ENCODE results near the gene GIT1. TPM values are rescaled to one million over a fixed set of nuclear protein-coding genes. Genes with fewer than 3 reads are reported as not detected.

The GIT1 gene
- total and polyA plus RNA-seq, 2 of the 13 experiments (the other 11 are each of a cell fraction or from before 2014, with no cell fraction given) = 14.2 to 30.8 TPM

- TF ChIP-seq ZNF639 (CRISPR knock-in tag; conservative IDR thresholded peaks at IDR 0.05) = peak; percentile 78; the same call in 1 of the 2 replicates
- no peak for TF ChIP-seq SIX1 (CRISPR knock-in tag; IDR thresholded peaks at IDR 0.05; ENCODE audit: borderline replicate concordance)
- peak; percentile 42; the same call in 1 of the 2 replicates for TF ChIP-seq TFAP4 (IDR thresholded peaks at IDR 0.05; ENCODE audit: borderline replicate concordance, low read depth)
- TF ChIP-seq ZNF556 (CRISPR knock-in tag; IDR thresholded peaks at IDR 0.05; ENCODE audit: borderline replicate concordance) = peak; percentile 38; the same call in 1 of the 2 replicates
- TF ChIP-seq YEATS2 (CRISPR knock-in tag; IDR thresholded peaks at IDR 0.05; ENCODE audit: borderline replicate concordance) = peak; percentile 54; the same call in 1 of the 2 replicates
- peak; percentile 94; the same call in 1 of the 2 replicates for TF ChIP-seq ZFYVE20 (CRISPR knock-in tag; IDR thresholded peaks at IDR 0.05; ENCODE audit: borderline replicate concordance, low read depth)
- no peak for TF ChIP-seq SNAI1 (CRISPR knock-in tag; IDR thresholded peaks at IDR 0.05; ENCODE audit: borderline replicate concordance)
- TF ChIP-seq SRSF4 (IDR thresholded peaks at IDR 0.05; ENCODE audit: low read depth, low read length, poor library complexity, severe bottlenecking) = no peak
- peak; percentile 39; the same call in 1 of the 2 replicates for TF ChIP-seq ATF3 (CRISPR knock-in tag; IDR thresholded peaks at IDR 0.05)
- no peak for TF ChIP-seq ZFAT (CRISPR knock-in tag; conservative IDR thresholded peaks at IDR 0.05)
- peak; percentile 67 for TF ChIP-seq TEAD3 (CRISPR knock-in tag; optimal IDR thresholded peaks at IDR 0.05; ENCODE audit: borderline replicate concordance)
- TF ChIP-seq EHMT2 (IDR thresholded peaks at IDR 0.05; ENCODE audit: borderline replicate concordance, low read depth, low read length) = no peak
- TF ChIP-seq FOXK2 (IDR thresholded peaks at IDR 0.05) = no peak
- peak; percentile 80; the same call in 1 of the 2 replicates for TF ChIP-seq SP5 (CRISPR knock-in tag; IDR thresholded peaks at IDR 0.05; ENCODE audit: borderline replicate concordance, low read depth)
- TF ChIP-seq ZNF839 (CRISPR knock-in tag; IDR thresholded peaks at IDR 0.05; ENCODE audit: borderline replicate concordance) = no peak
- peak; percentile 71 for TF ChIP-seq EED (CRISPR knock-in tag; IDR thresholded peaks at IDR 0.05)
- TF ChIP-seq ZMYM4 (CRISPR knock-in tag; IDR thresholded peaks at IDR 0.05) = peak; percentile 74; the same call in 1 of the 2 replicates
- TF ChIP-seq CBX2 (IDR thresholded peaks at IDR 0.05; ENCODE audit: low read depth, low read length) = no peak
- no peak for TF ChIP-seq CBX2 (CRISPR knock-in tag; IDR thresholded peaks at IDR 0.05; ENCODE audit: low read depth)
- TF ChIP-seq HINFP (CRISPR knock-in tag; IDR thresholded peaks at IDR 0.05; ENCODE audit: low read depth) = 0 out of 2 replicates have a peak, but pooled peaks have one; percentile 38
- peak; percentile 65; the same call in 1 of the 2 replicates for TF ChIP-seq NR0B2 (CRISPR knock-in tag; IDR thresholded peaks at IDR 0.05)
- 0 out of 2 replicates have a peak, but pooled peaks have one; percentile 16 for TF ChIP-seq IRF2 (CRISPR knock-in tag; IDR thresholded peaks at IDR 0.05)
- TF ChIP-seq ZFP90 (CRISPR knock-in tag; IDR thresholded peaks at IDR 0.05; ENCODE audit: borderline replicate concordance) = peak; percentile 18; the same call in 1 of the 2 replicates
- TF ChIP-seq PLSCR1 (CRISPR knock-in tag; IDR thresholded peaks at IDR 0.05; ENCODE audit: borderline replicate concordance) = no peak
- TF ChIP-seq SUZ12 (IDR thresholded peaks at IDR 0.05; ENCODE audit: low read depth, low read length) = no peak
- no peak; the same call in 1 of the 2 replicates for TF ChIP-seq ZBTB7B (CRISPR knock-in tag; IDR thresholded peaks at IDR 0.05)
Observed at GRCh38 chr17:29613352-29613837, 23.9 kb upstream of the GIT1 start (continued).
